Liver (tissue), 9 donors: ENCODE measurements around the gene KNCN. TPM values are rescaled to one million over a fixed set of nuclear protein-coding genes. Genes with fewer than 3 reads are reported as not detected.

Experiments used
- DNase-seq: peaks from one replicate; pipeline ENCODE4 v3.0.0-alpha.2; 2017; ENCODE audit warnings: low spot score
- H3K27ac ChIP-seq, 2 donors: one replicate each; pipeline ENCODE4 v1.7.0; 2013; ENCODE audit warnings: inconsistent platforms in 2 of 2, low read length in 2 of 2, control low read depth in 1 of 2, low read depth in 1 of 2, mild to moderate bottlenecking in 1 of 2
- H3K27me3 ChIP-seq, 4 donors: one replicate each; pipeline versions ENCODE4 v1.6.1 to v1.7.0; 2013; ENCODE audit warnings: low read length in 3 of 4, inconsistent platforms in 1 of 4, mild to moderate bottlenecking in 1 of 4, moderate library complexity in 1 of 4; ENCODE audit not compliant: control insufficient read depth in 4 of 4, insufficient read depth in 4 of 4
- H3K36me3 ChIP-seq, 4 donors: one replicate each; pipeline versions ENCODE4 v1.6.1 to v1.7.0; 2013; ENCODE audit warnings: low read length in 3 of 4, mild to moderate bottlenecking in 3 of 4, low read depth in 1 of 4, moderate library complexity in 1 of 4; ENCODE audit not compliant: control insufficient read depth in 4 of 4, insufficient read depth in 3 of 4
- H3K4me1 ChIP-seq, 4 donors: one replicate each; pipeline versions ENCODE4 v1.6.1 to v1.7.0; 2013; ENCODE audit warnings: low read length in 3 of 4, mild to moderate bottlenecking in 3 of 4, moderate library complexity in 1 of 4; ENCODE audit not compliant: control insufficient read depth in 4 of 4, insufficient read depth in 4 of 4
- H3K4me3 ChIP-seq, 3 donors: one replicate each; pipeline versions ENCODE4 v1.6.1 to v1.7.0; 2013; ENCODE audit warnings: low read length in 3 of 3, control low read depth in 1 of 3, low read depth in 1 of 3, mild to moderate bottlenecking in 1 of 3
- H3K9ac ChIP-seq, 2 donors: one replicate each; pipeline ENCODE4 v1.7.0; 2013; ENCODE audit warnings: low read length in 2 of 2, mild to moderate bottlenecking in 2 of 2, moderate library complexity in 2 of 2, control low read depth in 1 of 2, low read depth in 1 of 2
- H3K9me3 ChIP-seq, 4 donors: one replicate each; pipeline versions ENCODE4 v1.6.1 to v1.7.0; 2013; ENCODE audit warnings: low read length in 3 of 4; ENCODE audit not compliant: control insufficient read depth in 4 of 4
- CTCF ChIP-seq: fragments of 150-350 bp; IDR thresholded peaks from 2 replicates; pipeline ENCODE4 v1.5.1; 2017; ENCODE audit warnings: improper control_type of control experiment, low read depth, low read length; ENCODE audit not compliant: missing input control
- EGR1 ChIP-seq, 2 donors: IDR thresholded peaks; 2 replicates each; pipeline ENCODE4 v1.6.1; 2016 to 2018; ENCODE audit warnings: antibody characterized with exemption in 2 of 2, low read depth in 2 of 2
- FOXA1 ChIP-seq: IDR thresholded peaks from 2 replicates; pipeline ENCODE4 v1.6.1; 2016; ENCODE audit warnings: antibody characterized with exemption
- FOXA2 ChIP-seq: IDR thresholded peaks from 2 replicates; pipeline ENCODE4 v1.6.1; 2016; ENCODE audit warnings: antibody characterized with exemption
- GABPA ChIP-seq, 2 donors: IDR thresholded peaks in 1 of 2; conservative IDR thresholded peaks in 1 of 2; 2 replicates each; pipeline ENCODE4 v1.6.1; 2016; ENCODE audit warnings: antibody characterized with exemption in 2 of 2, mild to moderate bottlenecking in 1 of 2, moderate library complexity in 1 of 2
- HNF4G ChIP-seq: IDR thresholded peaks from 2 replicates; pipeline ENCODE4 v1.6.1; 2016; ENCODE audit warnings: antibody characterized with exemption
- JUND ChIP-seq, 2 donors: IDR thresholded peaks; 2 replicates each; pipeline ENCODE4 v1.6.1; 2016; ENCODE audit warnings: antibody characterized with exemption in 2 of 2
- NR2F2 ChIP-seq: IDR thresholded peaks from 2 replicates; pipeline ENCODE4 v1.6.1; 2016; ENCODE audit warnings: antibody characterized with exemption
- RAD21 ChIP-seq, 2 donors: IDR thresholded peaks; 2 replicates each; pipeline ENCODE4 v1.6.1; 2016; ENCODE audit warnings: antibody characterized with exemption in 2 of 2, mild to moderate bottlenecking in 2 of 2
- RXRA ChIP-seq, 2 donors: IDR thresholded peaks; 2 replicates each; pipeline ENCODE4 v1.6.1; 2017 to 2018; ENCODE audit warnings: antibody characterized with exemption in 2 of 2, mild to moderate bottlenecking in 1 of 2
- TAF1 ChIP-seq: conservative IDR thresholded peaks from 2 replicates; pipeline ENCODE4 v1.6.1; 2016; ENCODE audit warnings: antibody characterized with exemption, mild to moderate bottlenecking
- ZBTB33 ChIP-seq: IDR thresholded peaks from 2 replicates; pipeline ENCODE4 v1.6.1; 2016; ENCODE audit warnings: antibody characterized with exemption
- WGBS: extraction: QIAGEN DNeasy Blood & Tissue Kit; methylation state at CpG from one replicate; pipeline ENCODE4 v1.1.7; 2013; 5-methylcytosine and 5-hydroxymethylcytosine counted together
- polyA plus RNA-seq, 2 donors: library from polyadenylated mRNA; stranded (reverse) in 1 of 2; unstranded in 1 of 2; fragments of 200-250 nt in 1 of 2; fragments of >200 nt in 1 of 2; fragmentation: Nextera tagmentation in 1 of 2; extraction: Ambion mirVana in 1 of 2; gene quantifications; one replicate each; pipeline versions ENCODE4 v1.2.1 to v1.2.3, GENCODE V29; 2013 to 2015
- total RNA-seq, 2 donors: library from RNA; depleted of rRNA; stranded (reverse); fragments of >200 nt; gene quantifications; one replicate each; pipeline ENCODE4 v1.2.3, GENCODE V29; 2014
- TF ChIP-seq, protein P1 (sequence below): IDR thresholded peaks from 2 replicates; pipeline ENCODE4 v1.6.1; 2016; ENCODE audit warnings: antibody characterized with exemption
- TF ChIP-seq, protein P2 (sequence below): IDR thresholded peaks from 2 replicates; pipeline ENCODE4 v1.6.1; 2016; ENCODE audit warnings: antibody characterized with exemption, mild to moderate bottlenecking
- TF ChIP-seq, protein P3 (sequence below): IDR thresholded peaks from 2 replicates; pipeline ENCODE4 v1.6.1; 2016; ENCODE audit warnings: antibody characterized with exemption
- donor health status: healthy.
- donor health status: healthy.
- donor health status: healthy.
- donor health status: healthy.
- donor health status: healthy.

KNCN gene
- total and polyA plus RNA-seq, 4 donors = not detected

- Histone ChIP-seq H3K27ac (no peak overlapping the region), H3K36me3 (no peaks in the 10 kb centered on the region), H3K9ac (no peak overlapping the region), H3K4me3 (no peak overlapping the region), H3K4me1 (peaks cover 0 to 11% (median 7%) of the 10 kb centered on the region in 4 donors), H3K27me3 (peaks cover 0 to 4% (median 0%) of the 10 kb centered on the region in 4 donors), H3K9me3 (no peaks in the 10 kb centered on the region)
- TF ChIP-seq RAD21 (IDR thresholded peaks at IDR 0.05) (no peak), FOXA1 (no peak), GABPA (IDR thresholded peaks at IDR 0.05 in 1 of 2, conservative IDR thresholded peaks at IDR 0.05 in 1 of 2) (no peak), NR2F2 (no peak), HNF4G (no peak), EGR1 (IDR thresholded peaks at IDR 0.05; ENCODE audit: low read depth in 2 of 2) (no peak), RXRA (IDR thresholded peaks at IDR 0.05) (no peak), JUND (IDR thresholded peaks at IDR 0.05) (no peak), ZBTB33 (no peak), CTCF (no peak), TAF1 (no peak), FOXA2 (no peak)
- TF ChIP-seq, protein P1, sequence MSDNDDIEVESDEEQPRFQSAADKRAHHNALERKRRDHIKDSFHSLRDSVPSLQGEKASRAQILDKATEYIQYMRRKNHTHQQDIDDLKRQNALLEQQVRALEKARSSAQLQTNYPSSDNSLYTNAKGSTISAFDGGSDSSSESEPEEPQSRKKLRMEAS = no peak
- TF ChIP-seq, protein P2, sequence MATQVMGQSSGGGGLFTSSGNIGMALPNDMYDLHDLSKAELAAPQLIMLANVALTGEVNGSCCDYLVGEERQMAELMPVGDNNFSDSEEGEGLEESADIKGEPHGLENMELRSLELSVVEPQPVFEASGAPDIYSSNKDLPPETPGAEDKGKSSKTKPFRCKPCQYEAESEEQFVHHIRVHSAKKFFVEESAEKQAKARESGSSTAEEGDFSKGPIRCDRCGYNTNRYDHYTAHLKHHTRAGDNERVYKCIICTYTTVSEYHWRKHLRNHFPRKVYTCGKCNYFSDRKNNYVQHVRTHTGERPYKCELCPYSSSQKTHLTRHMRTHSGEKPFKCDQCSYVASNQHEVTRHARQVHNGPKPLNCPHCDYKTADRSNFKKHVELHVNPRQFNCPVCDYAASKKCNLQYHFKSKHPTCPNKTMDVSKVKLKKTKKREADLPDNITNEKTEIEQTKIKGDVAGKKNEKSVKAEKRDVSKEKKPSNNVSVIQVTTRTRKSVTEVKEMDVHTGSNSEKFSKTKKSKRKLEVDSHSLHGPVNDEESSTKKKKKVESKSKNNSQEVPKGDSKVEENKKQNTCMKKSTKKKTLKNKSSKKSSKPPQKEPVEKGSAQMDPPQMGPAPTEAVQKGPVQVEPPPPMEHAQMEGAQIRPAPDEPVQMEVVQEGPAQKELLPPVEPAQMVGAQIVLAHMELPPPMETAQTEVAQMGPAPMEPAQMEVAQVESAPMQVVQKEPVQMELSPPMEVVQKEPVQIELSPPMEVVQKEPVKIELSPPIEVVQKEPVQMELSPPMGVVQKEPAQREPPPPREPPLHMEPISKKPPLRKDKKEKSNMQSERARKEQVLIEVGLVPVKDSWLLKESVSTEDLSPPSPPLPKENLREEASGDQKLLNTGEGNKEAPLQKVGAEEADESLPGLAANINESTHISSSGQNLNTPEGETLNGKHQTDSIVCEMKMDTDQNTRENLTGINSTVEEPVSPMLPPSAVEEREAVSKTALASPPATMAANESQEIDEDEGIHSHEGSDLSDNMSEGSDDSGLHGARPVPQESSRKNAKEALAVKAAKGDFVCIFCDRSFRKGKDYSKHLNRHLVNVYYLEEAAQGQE = no peak
- TF ChIP-seq, protein P3, sequence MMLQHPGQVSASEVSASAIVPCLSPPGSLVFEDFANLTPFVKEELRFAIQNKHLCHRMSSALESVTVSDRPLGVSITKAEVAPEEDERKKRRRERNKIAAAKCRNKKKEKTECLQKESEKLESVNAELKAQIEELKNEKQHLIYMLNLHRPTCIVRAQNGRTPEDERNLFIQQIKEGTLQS = no peak
- no peak for DNase-seq
- 66% methylated on average over 4 of the region's 4 CpGs for WGBS
These were observed 33.4 kb downstream of the KNCN start for GRCh38 chr1:46517932-46518498.
